SKM-1 treated with dmso at 0.1 percent for 144 hours (cell line): ENCODE data around the gene ADAD2.
A peak's percentile ranks its signal among the peaks of the same experiment; 100 is the strongest.
"Not testable (repeated sequence)": the region's sequence is repeated elsewhere in the genome, so short reads cannot be mapped to it uniquely, and the experiment has no call there.

Source experiments
- DNase-seq: peaks from one replicate; lab custom pipeline; 2025; ENCODE audit not compliant: unreplicated experiment; lab: John Stamatoyannopoulos, UW

ADAD2 gene

DNA sequence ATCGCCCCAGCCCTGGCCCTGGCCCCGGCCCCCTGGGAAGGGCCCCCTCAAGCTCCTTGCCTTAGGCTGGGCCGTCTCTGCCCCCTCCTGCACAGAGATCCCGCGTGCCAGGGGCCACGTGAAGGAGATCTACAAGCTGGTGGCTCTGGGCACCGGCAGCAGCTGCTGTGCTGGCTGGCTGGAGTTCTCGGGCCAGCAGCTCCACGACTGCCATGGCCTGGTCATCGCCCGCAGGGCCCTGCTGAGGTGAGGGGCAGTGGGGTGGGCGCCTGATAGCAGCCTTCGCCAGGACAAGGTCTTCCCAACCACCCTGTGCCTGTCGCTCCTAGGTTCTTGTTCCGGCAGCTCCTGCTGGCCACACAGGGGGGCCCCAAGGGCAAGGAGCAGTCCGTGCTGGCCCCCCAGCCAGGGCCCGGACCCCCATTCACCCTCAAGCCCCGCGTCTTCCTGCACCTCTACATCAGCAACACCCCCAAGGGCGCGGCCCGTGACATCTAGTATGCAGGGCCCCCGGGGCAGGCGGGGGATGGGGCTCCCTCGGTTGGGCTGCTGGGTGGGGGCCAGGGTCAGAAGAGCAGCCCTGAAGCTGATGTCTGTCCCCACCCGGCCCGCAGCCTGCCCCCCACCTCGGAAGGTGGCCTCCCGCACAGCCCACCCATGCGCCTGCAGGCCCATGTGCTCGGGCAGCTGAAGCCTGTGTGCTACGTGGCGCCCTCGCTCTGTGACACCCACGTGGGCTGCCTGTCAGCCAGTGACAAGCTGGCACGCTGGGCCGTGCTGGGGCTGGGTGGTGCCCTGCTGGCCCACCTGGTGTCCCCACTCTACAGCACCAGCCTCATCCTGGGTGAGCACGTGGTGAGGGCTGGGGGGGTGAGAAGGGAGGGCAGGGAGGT lies 4.5 kb downstream of the ADAD2 start:
- DNase-seq, result no peak

DNA sequence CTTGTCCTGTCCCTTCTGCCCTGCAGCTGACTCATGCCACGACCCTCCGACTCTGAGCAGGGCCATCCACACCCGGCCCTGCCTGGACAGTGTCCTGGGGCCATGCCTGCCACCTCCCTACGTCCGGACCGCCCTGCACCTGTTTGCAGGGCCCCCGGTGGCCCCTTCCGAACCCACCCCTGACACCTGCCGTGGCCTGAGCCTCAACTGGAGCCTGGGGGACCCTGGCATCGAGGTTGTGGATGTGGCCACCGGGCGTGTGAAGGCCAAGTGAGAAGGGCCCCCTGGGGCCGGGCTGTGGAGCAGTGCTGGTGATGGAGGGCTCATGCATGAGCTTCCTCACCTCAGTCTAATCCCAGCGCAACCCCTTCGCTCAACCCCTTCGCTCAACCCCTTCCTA lies 5.1 kb downstream of the ADAD2 start:
- DNase-seq, result no peak

DNA sequence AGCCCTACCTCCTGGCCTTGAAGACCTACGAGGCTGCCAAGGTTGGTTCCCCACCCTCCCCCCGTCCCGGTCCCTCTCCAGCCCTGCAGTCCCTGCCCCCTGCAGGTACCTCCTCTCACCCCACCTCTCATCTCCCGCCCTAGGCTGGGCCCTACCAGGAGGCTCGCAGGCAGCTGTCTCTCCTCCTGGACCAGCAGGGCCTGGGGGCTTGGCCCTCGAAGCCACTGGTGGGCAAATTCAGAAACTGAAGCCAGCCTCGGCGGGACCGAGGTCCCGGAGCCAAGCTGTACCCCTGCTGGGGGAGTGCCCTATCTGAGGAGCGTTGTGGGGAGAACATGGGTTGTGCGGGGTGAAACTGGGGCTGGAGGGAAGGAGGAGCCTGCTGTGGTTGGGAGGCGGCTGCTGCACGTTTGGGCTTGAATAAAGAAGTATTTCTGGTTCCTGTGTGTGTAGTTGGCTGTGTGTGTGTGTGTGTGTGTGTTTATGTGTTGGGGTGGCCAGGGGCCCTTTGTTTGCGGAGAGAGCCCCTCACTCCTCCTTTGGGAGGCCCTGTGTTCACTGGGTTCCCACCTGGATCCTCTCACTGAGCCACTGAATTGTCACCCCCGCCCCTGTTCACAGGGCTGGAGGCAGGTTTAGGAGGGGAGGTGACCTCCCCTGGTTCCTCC lies 5.9 kb downstream of the ADAD2 start:
- no peak for DNase-seq

DNA sequence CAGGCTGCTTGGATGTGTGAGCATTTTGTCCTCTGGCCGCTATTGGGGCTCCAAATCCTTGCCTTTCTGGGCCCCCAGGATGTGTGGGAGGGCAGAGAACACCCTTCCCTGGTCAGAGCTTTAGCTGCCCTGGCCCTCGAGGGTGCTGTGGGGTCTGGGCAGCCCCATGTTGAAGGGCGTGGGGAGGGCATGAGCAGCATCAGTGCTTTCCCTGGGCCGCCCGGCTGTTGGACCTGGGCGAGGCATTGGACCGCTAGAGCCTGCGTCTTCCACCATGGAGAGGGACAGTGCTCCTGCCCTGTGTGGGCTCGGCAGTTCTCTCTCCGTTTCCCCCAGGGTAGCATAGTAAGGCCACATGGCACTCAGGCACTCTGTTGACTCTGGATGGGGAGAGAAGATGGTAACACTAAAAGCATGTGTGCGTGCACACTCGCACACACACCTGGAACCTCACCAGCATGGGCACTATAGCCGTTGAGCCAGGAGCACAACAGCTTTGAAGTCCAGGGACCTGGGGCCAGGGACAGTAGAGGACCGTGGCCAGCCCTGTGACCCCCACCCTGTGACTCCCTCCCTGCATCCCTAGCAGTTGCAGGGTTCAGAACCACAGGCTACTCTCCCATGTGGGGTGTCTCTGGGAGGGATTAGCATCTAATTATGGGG lies 6.6 kb downstream of the ADAD2 start:
- no peak for DNase-seq

DNA sequence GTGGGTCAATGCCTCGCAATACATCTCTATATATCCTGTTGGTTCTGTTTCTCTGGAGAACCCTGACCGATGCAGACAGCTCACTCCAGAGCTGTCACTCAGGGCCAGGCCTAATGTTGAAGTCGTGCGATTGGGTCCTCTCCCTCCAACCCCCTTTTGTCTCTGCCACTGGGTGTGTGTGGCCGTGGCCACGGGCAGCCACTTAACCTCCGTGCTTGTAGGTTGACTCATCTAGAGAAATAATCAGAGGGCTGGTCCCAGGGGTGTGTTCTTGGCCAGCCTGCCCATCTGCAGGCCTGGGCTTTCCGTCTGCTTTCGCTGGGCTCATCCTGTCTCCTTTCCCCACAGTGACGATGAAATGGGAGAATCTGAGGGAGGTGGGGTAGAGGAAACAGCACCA lies 7.4 kb downstream of the ADAD2 start:
- DNase-seq, result no peak

DNA sequence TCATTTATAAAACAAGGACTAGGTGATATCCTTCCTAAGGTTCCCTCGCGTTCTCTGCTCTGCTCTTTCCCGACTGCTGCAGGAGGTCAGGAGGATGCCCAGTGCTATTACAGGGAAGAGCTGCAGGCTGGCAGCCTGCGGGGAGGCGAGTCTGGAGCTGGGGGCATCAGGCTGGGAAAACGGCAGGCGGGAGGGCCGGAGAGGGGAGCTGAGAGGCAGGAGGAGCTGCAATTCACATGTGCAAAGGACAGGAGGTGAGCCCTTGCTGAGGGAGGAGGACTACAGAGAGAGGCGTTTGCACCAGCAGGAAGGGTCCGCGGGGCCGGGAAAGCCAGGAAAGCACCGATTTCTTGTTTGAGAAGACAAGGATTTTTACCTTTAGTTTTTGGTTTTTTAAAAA lies 8.1 kb downstream of the ADAD2 start:
- DNase-seq, result no peak

DNA sequence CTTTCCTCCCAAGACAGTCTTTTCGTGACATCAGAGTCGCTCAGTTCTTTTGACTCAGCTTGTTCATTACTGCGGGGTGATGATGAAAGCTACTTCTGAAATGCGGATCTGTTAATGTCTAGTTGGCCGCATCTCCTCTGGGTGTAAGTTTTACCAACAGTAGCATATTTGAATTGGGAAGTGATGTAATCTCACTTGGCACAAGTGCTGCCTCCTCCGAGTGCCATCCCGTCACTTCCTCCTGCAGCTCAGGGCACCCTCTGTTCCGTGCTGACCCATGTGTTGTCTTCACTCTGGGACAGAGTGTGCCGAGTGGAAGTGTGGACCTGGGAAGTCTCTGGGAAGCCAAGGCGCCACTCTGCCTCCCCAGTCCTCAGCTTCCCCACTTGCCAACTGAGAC lies 8.9 kb downstream of the ADAD2 start:
- peak; percentile 66 for DNase-seq

DNA sequence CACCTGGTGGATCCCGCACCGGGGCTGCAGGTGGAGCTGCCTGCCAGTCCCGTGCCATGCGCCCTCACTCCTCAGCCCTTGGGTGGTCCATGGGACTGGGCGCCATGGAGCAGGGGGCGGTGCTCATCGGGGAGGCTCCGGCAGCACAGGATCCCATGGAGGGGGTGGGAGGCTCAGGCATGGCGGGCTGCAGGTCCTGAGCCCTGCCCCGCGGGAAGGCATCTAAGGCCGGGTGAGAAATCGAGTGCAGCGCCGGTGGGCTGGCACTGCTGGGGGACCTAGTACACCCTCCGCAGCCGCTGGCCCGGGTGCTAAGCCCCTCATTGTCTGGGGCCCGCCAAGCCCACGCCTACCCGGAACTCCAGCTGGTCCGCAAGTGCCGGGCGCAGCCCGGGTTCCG lies 13.6 kb downstream of the ADAD2 start:
- DNase-seq, result not testable (repeated sequence)

DNA sequence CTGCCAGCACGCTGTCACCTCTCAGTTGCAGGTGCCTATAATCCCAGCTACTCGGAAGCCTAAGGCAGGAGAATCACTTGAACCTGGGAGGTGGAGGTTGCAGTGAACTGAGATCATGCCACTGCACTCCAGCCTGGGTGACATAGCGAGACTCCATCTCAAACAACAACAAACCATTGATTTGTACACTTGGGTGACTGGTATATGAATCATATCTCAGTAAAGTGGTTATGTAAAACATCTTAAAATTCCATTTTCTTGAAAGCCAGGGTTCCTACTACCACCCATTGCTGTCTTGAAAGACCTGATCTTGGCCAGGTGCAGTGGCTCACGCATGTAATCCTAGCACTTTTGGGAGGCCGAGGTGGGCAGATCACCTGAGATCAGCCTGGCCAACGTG lies 14.2 kb downstream of the ADAD2 start:
- DNase-seq, result not testable (repeated sequence)

DNA sequence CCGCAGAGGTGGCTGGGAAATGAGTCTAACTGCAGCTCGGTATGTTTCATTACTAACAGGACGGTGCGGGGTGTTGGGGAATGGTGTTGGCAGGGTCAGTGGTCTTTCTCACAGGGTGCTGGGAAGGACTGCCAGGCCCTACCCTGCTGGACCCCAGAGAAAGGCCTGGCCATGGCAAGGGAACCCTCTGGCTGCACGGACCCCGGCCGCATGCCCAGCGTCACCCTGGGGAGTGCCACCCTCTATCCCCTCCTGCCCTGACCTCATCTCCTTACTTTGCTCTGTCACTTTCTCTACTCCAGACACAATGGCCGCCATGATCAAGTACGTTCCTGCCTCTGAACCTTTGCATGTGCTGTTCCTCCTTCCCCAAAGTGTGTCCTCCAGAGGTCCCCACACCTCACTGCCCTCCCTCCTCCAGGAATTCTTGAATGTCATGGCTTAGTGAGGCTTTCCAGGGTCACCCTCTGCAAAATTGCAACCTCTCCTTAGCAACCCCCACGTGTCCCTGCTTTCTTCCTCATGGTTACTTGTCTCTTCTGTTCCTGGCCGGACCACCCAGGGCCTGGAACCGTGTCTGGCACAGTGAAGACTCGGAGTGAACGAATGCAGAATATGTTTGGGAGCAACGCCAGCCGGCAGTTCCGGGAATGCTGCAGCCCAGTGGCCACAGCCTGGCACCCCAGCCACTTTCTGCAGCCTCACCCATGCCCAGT lies 15.2 kb downstream of the ADAD2 start:
- DNase-seq, result no peak

DNA sequence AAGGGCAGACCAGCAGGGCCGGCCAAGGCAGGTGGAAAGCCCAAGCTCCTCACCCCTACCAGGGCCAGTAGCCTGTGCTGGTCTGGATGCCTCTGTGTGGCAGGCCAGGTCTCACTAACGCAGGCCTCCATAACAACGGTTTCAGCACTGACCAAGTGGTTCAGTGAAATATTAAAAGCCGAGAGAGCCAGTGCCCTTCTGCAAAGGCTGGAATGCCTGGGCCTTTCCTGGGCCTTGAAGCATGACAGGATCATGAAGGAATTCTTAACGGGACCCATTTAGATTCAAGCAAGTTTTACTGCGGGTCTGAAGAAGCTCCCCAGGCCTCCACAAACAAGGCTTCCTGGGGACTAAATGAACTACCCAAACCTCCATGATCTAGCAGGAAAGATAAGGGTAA lies 16.3 kb downstream of the ADAD2 start:
- DNase-seq, result no peak

DNA sequence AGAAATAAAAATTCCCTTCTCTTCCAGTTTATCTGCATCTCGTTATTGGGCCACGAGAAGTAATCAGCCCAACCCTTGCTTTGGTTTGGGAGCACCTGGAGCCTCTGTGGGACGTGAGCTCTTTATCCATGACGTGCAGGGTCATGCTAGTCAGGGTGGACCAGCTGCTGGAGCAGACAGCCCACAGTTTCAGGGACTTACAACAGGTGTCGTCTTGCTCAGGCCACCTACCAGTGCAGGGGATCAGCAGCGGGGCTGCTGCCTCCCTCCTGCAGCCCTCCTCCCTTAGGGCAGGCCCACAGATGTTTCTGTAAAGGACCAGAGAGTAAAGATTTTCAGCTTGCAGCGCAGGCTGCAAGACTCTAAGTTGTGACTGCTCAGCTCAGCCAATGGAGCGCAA lies 16.9 kb downstream of the ADAD2 start:
- DNase-seq, result no peak

DNA sequence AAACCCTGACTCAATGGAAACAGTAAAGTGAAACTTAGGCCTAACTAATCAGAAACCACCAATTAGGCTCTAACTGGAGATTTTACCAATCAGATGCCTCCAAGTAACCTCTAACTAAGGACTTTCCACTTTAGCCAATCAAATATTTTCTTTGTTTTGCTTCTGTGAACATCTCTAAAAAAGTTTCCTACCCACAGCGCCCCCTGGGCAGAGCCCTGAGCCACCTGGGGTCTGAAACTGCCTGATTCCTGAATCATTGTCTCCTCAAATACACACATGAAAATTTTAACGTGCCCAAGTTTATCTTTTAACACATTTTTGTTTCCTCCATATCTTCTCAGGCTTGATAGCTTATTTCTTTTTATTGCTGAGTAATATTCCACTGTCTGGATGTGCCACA lies 19.0 kb downstream of the ADAD2 start:
- DNase-seq, result no peak

DNA sequence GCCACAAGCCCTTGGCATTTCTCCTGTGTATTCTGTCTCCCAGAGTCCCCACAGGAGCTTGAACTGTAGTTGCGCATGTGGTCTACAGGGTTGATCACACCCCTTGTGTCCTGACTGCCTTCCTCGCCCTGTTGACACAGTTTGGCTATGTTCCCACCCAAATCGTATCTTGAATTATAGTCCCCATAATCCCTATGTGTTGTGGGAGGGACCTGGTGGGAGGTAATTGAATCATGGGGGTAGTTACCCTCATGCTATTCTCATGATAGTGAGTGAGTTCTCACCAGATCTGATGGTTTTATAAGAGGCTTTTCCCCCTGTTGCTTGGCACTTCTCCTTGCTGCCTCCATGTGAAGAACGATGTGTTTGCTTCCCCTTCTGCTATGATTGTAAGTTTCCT lies 21.2 kb downstream of the ADAD2 start:
- no peak for DNase-seq

DNA sequence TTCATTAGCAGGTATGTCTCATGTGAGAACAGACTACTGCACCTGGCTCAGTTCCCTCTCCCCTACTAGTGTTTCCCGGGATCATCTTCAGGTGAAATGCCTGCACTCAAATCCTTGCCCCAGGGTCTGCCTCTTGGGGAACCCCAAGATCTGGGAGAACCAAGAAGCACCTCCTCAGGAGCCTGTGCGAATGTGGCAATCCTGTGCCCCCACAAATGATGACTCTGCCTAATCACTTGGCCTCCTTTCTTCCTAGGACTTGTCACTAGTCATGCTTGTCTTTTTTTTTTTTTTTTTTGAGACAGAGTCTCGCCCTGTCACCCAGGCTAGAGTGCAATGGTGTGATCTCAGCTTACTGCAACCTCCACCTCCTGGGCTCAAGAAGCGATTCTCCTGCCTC lies 21.7 kb downstream of the ADAD2 start:
- DNase-seq, result no peak

DNA sequence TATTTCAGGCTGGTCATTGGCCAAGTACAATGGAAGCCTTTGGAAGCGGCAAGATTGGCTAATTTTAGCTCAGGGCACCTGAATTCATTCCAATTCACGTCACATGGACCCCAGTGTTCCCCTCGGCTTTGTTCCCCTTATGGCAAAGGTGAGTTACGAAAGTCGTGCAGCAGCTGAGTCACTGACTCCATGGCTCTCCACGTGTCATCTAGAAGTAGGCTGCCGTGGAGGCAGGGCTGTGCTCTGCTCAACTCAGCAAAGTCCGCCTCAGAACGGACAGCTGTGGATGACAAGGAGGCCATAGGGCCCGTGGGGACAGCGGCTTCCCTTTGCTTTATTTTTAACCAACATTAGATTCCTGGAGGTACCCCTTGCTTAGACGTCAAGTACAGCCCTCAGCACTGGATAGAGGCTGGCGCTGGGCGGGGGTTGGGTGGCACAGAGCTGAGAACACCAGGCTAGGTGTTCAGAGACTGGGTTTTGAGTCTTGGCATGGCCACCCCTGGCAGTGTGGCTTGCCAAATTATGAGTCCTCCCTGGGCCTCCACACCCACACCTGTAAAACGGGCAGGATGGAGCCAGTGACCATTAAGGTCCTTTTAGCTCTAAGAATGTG lies 23.6 kb downstream of the ADAD2 start:
- DNase-seq, result no peak

DNA sequence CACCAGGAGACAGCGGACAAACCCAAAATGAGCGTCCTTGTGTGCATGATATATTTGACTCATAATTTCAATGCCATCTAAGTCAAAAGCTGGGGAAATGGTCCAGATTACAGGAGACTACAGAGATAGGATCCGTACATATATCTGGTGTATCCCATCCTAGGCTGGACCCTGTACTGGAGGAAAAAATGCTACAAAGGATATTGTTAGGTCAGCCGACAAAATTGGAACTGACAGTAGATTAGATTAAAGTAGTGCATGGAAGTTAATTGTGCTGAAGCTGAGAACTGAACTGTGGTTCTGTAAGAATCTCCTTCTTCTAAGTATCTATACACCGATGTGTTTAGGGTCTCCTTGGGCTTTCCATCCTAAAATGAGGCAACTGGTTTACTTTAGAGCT lies 24.6 kb downstream of the ADAD2 start:
- DNase-seq, result no peak

DNA sequence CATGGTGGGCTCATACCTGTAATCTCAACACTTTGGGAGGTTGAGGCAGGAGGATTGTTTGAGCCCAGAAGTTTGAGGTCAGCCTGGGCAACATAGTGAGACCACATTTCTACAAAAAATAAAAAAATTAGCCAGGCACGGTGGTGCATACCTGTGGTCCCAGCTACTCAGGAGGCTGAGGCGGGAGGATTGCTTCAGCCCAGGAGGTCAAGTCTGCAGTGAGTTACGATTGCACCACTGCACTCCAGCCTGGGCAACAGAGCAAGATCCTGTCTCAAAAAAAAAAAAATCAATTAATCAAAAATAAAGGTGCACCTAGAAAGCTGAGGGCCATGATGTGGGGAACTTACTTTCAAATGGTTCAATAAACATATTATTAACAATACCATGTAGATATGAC lies 25.2 kb downstream of the ADAD2 start:
- DNase-seq, result not testable (repeated sequence)

DNA sequence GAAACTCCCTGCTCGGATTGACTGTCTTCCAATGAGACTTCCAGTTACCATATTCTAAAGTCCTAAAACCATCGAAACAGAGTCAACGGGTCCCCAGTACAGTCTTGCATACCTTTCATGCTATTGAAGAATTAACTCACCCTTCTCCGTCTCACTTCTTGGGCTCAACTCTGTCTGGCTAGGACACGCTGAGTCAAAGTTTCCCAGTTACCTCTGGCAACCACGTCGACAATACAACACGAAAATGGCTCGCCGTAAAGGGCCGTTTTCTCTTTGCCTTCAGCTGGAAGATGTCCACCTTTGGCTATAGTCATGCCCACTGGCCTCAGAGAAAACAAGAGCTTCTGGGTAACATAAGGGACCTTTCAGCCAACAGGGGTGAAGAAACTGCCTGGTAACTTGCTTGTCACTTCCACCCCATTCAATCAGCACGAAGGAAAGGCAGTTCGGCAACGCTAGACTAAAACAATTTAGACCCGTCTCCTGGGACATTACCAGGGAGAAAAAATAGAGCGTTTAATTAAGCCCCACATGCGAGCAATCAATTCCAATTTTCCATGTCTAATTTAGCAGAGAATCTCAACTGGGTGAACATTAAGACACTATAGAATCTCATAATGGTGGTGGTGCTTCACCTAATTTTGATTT lies 27.3 kb downstream of the ADAD2 start:
- DNase-seq, result no peak

DNA sequence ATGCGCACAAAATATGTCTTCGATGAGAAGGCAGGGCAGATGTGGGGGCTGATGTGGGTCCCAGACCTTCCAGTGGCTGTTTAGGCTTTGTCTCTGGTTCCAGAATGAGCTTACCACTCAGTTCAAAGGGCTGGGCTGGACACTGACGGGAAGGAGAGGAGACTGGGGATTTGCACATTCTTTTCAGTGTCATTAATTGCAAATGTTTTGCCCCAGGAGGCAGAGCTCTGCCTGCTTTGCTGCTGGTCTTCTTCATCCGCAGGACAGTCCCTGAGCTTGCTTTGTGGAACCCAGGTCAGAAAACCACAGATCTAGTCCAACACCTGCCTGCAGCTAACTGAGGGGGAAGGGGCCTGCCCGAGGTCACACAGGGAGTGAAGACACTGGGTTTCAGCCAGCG lies 28.0 kb downstream of the ADAD2 start:
- no peak for DNase-seq

DNA sequence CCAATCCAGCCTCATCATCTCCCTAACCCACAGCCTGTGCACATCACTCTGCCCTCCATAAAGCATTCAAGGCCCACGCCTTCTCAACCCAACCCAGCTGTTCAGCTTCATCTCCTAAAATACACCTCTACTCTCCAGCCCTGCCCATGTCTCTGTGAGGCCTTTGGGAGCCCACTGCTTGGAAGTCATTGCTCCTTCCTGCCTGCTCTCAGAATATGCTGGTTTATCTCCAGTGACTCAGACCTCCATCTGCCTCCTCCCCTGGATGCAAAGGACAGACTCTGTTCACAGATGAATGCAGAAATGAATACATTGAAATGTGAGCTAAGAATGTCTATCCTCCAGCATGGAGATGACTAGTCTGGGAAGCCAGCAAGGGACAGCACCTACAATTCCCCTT lies 29.9 kb downstream of the ADAD2 start:
- no peak for DNase-seq
